Prostate gland (tissue), 2 donors: ENCODE measurements around the gene RNF103.

Source experiments
- POLR2A ChIP-seq: fragments of 450-650 bp; IDR thresholded peaks from one replicate; pipeline ENCODE4 v1.6.1; 2016; ENCODE audit warnings: antibody characterized with exemption, mild to moderate bottlenecking
- TF ChIP-seq, protein P1 (sequence below), 4 experiments: fragments of 200-600 bp in 2 of 4; fragments of 450-650 bp in 2 of 4; sonication (generic) in 2 of 4; IDR thresholded peaks; 1 replicate in 3 of 4; 2 replicates in 1 of 4; pipeline ENCODE4 v1.5.1; 2016 to 2019; ENCODE audit warnings: antibody characterized with exemption in 4 of 4, mild to moderate bottlenecking in 2 of 4, moderate library complexity in 2 of 4

DNA sequence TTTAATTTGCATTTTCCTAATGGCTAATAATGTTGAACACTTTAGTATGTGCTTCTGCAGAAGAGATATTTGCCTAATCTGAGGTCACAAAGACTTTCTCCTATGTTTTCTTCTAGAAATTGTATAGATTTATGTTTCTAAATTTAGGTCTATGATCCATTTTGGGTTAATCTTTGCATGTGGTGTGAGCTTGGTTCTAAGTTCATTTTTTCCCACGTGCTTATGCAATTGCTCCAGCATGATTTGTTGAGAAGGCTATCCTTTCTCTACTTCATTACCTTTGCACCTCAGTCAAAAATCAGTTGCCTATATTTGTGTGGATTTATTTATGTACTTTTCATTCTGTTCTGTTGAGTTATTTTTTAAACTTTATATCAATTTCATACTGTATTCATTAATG lies 15.0 kb upstream of the RNF103 start:
- no peak for TF ChIP-seq POLR2A
- TF ChIP-seq, protein P1, sequence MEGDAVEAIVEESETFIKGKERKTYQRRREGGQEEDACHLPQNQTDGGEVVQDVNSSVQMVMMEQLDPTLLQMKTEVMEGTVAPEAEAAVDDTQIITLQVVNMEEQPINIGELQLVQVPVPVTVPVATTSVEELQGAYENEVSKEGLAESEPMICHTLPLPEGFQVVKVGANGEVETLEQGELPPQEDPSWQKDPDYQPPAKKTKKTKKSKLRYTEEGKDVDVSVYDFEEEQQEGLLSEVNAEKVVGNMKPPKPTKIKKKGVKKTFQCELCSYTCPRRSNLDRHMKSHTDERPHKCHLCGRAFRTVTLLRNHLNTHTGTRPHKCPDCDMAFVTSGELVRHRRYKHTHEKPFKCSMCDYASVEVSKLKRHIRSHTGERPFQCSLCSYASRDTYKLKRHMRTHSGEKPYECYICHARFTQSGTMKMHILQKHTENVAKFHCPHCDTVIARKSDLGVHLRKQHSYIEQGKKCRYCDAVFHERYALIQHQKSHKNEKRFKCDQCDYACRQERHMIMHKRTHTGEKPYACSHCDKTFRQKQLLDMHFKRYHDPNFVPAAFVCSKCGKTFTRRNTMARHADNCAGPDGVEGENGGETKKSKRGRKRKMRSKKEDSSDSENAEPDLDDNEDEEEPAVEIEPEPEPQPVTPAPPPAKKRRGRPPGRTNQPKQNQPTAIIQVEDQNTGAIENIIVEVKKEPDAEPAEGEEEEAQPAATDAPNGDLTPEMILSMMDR (IDR thresholded peaks at IDR 0.05), result no peak
